Cardiac muscle cell (in vitro differentiated cells and primary cell): ENCODE results near the gene CBFA2T2. TPM values are rescaled to one million over a fixed set of nuclear protein-coding genes. Genes with fewer than 3 reads are reported as not detected.
"Not testable (repeated sequence)": the region's sequence is repeated elsewhere in the genome, so short reads cannot be mapped to it uniquely, and the experiment has no call there.

ENCODE experiments used
- DNase-seq, 2 donors: peaks; one replicate each; pipeline versions ENCODE4 v3.0.0 to v3.0.0-alpha.2; 2010 to 2017; ENCODE audit warnings: low read depth in 1 of 2, low spot score in 1 of 2
- H3K27ac ChIP-seq: fragments of 200-600 bp; sonication (generic); 2 replicates; pipeline ENCODE4 v1.5.1; 2016
- H3K27me3 ChIP-seq: fragments of 200-600 bp; sonication (generic); 2 replicates; pipeline ENCODE4 v1.6.0; 2016; ENCODE audit warnings: control low read depth
- H3K36me3 ChIP-seq: fragments of 200-600 bp; sonication (generic); 2 replicates; pipeline ENCODE4 v1.5.1; 2016; ENCODE audit warnings: control low read depth
- H3K4me1 ChIP-seq: fragments of 200-600 bp; sonication (generic); 2 replicates; pipeline ENCODE4 v1.8.1; 2017; ENCODE audit warnings: low read depth, mild to moderate bottlenecking, mixed run types
- H3K4me3 ChIP-seq: fragments of 200-600 bp; sonication (generic); 2 replicates; pipeline ENCODE4 v1.5.1; 2016; ENCODE audit warnings: mild to moderate bottlenecking
- H3K9me3 ChIP-seq: fragments of 200-600 bp; sonication (generic); 2 replicates; pipeline ENCODE4 v1.5.1; 2017; ENCODE audit warnings: low read depth, mild to moderate bottlenecking, control low read depth
- CTCF ChIP-seq: IDR thresholded peaks from 2 replicates; pipeline ENCODE4 v1.5.1; 2012; ENCODE audit warnings: low read depth, mild to moderate bottlenecking, low read length
- polyA plus RNA-seq: library from polyadenylated mRNA; unstranded; fragments of >200 nt; fragmentation: Nextera tagmentation; extraction: Ambion mirVana; gene quantifications from 2 replicates; pipeline ENCODE4 v1.2.1, GENCODE V29; 2016
- total RNA-seq: library from RNA; depleted of rRNA; stranded (reverse); fragments of >200 nt; gene quantifications from 2 replicates; pipeline ENCODE4 v1.2.3, GENCODE V29; 2016

The CBFA2T2 gene
- total and polyA plus RNA-seq, 2 experiments from 2014 or later: 36.7 to 53.1 TPM

DNA sequence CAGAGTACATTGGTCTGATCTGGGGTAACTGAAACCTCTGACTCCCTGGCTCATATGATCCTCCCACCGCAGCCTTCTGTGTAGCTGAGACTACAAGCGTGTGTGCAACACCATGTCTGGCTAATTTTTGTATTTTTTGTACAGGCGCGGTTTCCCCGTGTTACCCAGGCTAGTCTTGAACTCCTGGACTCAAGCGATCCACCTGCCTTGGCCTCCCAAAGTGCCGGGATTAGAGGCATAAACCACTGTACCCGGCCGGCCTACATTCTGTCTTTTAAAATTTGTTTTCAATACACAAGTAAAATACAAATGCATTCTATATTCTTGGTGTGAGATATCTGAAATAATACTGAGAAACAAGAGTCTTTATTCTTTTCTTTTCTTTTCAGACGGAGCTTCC lies 1.7 kb upstream of the CBFA2T2 start:
- Histone ChIP-seq H3K9me3 (no peaks in the 10 kb centered on the region), H3K36me3 (no peaks in the 10 kb centered on the region), H3K4me3 (no peak overlapping the region), H3K27ac (no peak overlapping the region), H3K4me1 (peaks cover 12% of the 10 kb centered on the region), H3K27me3 (no peaks in the 10 kb centered on the region)
- TF ChIP-seq CTCF: no peak
- DNase-seq: no peak

GRCh38 chr20:33488661-33489494 lies 1.0 kb upstream of the CBFA2T2 start:
- Histone ChIP-seq H3K4me1 (peaks cover 12% of the 10 kb centered on the region), H3K4me3 (peak overlapping the region; percentile 43), H3K27ac (peak overlapping the region; percentile 95)
- H3K27me3 ChIP-seq, DNase-seq, H3K36me3 ChIP-seq, H3K9me3 ChIP-seq: not testable (repeated sequence)

- peak overlapping the region; percentile 95 for H3K27ac ChIP-seq
- H3K36me3 ChIP-seq: no peaks in the 10 kb centered on the region
These were observed 337 bp upstream of the CBFA2T2 start for GRCh38 chr20:33489495-33490022.

DNA sequence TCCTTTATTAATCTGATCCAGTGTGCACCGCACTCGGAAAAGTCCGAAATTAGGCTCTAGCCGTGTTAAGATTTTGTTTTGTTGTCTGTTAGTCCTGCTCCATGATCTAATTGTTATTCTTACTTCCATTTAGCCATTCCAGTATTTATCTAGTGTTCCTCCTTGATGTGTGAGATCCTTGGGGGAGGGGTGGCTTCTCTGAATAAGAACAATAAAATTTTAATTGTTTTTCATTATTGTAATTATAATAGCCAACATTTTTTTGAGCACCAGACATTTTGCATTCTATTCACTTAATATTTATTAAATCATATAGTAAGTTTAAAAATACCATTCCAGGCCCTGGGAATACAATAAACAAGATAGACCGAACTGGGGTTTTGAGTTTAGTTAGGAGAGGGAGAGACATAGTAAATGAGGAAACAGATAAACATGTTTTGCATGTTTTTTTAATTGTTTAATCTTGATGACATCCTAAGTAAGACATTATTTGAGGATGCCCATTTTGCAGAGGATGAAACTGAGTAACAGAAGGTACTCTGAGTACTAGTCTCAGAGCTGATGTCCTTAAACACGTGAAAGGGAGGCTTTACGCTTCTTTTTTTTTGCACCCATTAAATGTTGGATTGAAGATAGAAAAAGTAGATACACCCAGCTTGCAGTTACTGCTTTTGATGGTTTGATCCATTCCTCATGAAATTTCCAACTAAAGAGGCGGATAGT lies 1.2 kb downstream of the CBFA2T2 start:
- Histone ChIP-seq H3K4me1 (peaks cover 12% of the 10 kb centered on the region), H3K27ac (no peak overlapping the region), H3K4me3 (peak overlapping the region; percentile 54), H3K9me3 (no peaks in the 10 kb centered on the region), H3K27me3 (no peaks in the 10 kb centered on the region), H3K36me3 (no peaks in the 10 kb centered on the region)
- no peak for DNase-seq
- no peak for TF ChIP-seq CTCF

More at GRCh38 chr20:33489495-33490022, 337 bp upstream of the CBFA2T2 start:
- H3K4me3 ChIP-seq: peak overlapping the region; percentile 43
- H3K4me1 ChIP-seq: peaks cover 12% of the 10 kb centered on the region
- no peaks in the 10 kb centered on the region for H3K27me3 ChIP-seq
- no peak for TF ChIP-seq CTCF
- H3K9me3 ChIP-seq: no peaks in the 10 kb centered on the region
- DNase-seq: peak; percentile 98 to 99

DNA sequence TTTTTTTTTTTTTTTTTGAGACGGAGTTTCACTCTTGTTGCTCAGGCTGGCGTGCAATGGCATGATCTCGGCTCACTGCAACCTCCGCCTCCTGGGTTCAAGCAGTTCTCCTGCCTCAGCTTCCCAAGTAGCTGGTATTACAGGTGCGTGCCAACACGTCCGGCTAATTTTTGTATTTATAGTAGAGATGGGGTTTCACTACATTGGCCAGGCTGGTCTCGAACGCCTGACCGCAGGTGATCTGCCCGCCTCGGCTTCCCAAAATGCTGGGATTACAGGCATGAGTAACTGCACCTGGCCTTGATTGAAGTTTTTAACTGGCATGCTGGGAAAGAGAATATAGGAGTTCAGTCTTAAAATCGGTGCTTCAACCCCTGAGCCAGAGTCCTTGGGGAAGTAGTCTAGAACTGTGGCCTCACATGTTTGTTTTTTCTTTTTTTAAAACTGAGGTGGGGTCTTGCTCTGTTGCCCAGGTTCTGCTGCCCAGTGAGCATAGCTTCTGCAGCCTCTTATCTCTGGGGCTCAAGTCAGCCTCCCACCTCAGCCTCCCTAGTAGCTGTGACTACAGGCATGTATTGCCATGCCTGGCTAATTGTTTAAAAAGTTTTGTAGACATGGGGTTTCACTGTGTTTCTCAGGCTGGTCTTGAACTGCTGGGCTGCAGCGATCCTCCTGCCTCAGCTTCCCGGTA lies 3.3 kb downstream of the CBFA2T2 start:
- no peaks in the 10 kb centered on the region for H3K36me3 ChIP-seq
- H3K9me3 ChIP-seq: no peaks in the 10 kb centered on the region
- H3K27ac ChIP-seq: no peak overlapping the region
- no peak for DNase-seq
- no peaks in the 10 kb centered on the region for H3K27me3 ChIP-seq
- no peak overlapping the region for H3K4me3 ChIP-seq
- peaks cover 12% of the 10 kb centered on the region for H3K4me1 ChIP-seq
- no peak for TF ChIP-seq CTCF

DNA sequence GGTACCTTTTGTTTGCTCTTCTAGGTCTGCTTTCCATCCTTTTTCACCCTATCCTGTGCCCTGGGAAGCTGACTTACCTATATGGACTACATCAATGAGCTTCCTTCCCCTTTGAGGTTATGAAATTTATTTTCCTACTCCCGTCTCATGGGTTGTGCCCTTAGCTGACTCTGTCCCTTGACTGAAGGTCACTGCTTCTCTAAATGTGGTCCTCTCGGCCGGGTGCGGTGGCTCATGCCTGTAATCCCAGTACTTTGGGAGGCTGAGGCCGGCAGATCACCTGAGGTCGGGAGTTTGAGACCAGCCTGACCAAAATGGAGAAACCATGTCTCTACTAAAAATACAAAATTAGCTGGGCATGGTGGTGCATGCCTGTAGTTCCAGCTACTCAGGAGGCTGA lies 6.9 kb downstream of the CBFA2T2 start:
- not testable (repeated sequence) for H3K27ac ChIP-seq, H3K36me3 ChIP-seq, H3K4me3 ChIP-seq, DNase-seq, H3K27me3 ChIP-seq, H3K9me3 ChIP-seq
- H3K4me1 ChIP-seq: peaks cover 11% of the 10 kb centered on the region
